T-helper 1 cell treated with Interleukin-12 subunit alpha and Interleukin-12 subunit beta and Interleukin-4 antibody, amounts not matched to agents 30 μg/mL and 1 μg/mL, for 36 hours (primary cell): ENCODE data around the gene XG.
"Not testable (repeated sequence)": the region's sequence is repeated elsewhere in the genome, so short reads cannot be mapped to it uniquely, and the experiment has no call there.

Source experiments
- H3K27ac Mint-ChIP-seq: one replicate; pipeline ENCODE4 v1.8.0; 2021; ENCODE audit warnings: mild to moderate bottlenecking, mixed read lengths
- H3K27me3 Mint-ChIP-seq: one replicate; pipeline ENCODE4 v1.8.0; 2021; ENCODE audit warnings: low read depth, mixed read lengths
- H3K36me3 Mint-ChIP-seq: one replicate; pipeline ENCODE4 v1.8.0; 2021; ENCODE audit warnings: low read depth, mixed read lengths
- H3K4me1 Mint-ChIP-seq: one replicate; pipeline ENCODE4 v1.8.0; 2021; ENCODE audit warnings: low read depth, mixed read lengths
- H3K4me3 Mint-ChIP-seq: one replicate; pipeline ENCODE4 v1.8.0; 2021; ENCODE audit warnings: mild to moderate bottlenecking, moderate library complexity, mixed read lengths
- H3K9me3 Mint-ChIP-seq: one replicate; pipeline ENCODE4 v1.8.0; 2021; ENCODE audit warnings: mixed read lengths

Gene XG

GRCh38 chrX:2804106-2804843, 52.4 kb downstream of the XG start:
- not testable (repeated sequence) for H3K27me3 Mint-ChIP-seq, H3K4me1 Mint-ChIP-seq, H3K36me3 Mint-ChIP-seq, H3K27ac Mint-ChIP-seq, H3K4me3 Mint-ChIP-seq, H3K9me3 Mint-ChIP-seq

GRCh38 chrX:2804858-2805257, 53.0 kb downstream of the XG start:
- H3K4me3 Mint-ChIP-seq, H3K36me3 Mint-ChIP-seq, H3K27ac Mint-ChIP-seq, H3K27me3 Mint-ChIP-seq, H3K9me3 Mint-ChIP-seq, H3K4me1 Mint-ChIP-seq: not testable (repeated sequence)

GRCh38 chrX:2811271-2811670, 59.4 kb downstream of the XG start:
- Mint-ChIP-seq H3K27ac (no peak overlapping the region), H3K4me3 (no peak overlapping the region), H3K9me3 (no peaks in the 10 kb centered on the region), H3K27me3 (peaks cover 12% of the 10 kb centered on the region), H3K36me3 (no peaks in the 10 kb centered on the region), H3K4me1 (no peaks in the 10 kb centered on the region)

- H3K4me1 Mint-ChIP-seq, H3K4me3 Mint-ChIP-seq, H3K9me3 Mint-ChIP-seq, H3K27ac Mint-ChIP-seq, H3K36me3 Mint-ChIP-seq: not testable (repeated sequence)
- peaks cover 12% of the 10 kb centered on the region for H3K27me3 Mint-ChIP-seq
Measured at GRCh38 chrX:2812161-2812907, 60.5 kb downstream of the XG start.

GRCh38 chrX:2817036-2817435, 65.2 kb downstream of the XG start:
- Mint-ChIP-seq H3K36me3 (no peaks in the 10 kb centered on the region), H3K27me3 (peaks cover 12% of the 10 kb centered on the region), H3K4me3 (no peak overlapping the region), H3K9me3 (no peaks in the 10 kb centered on the region), H3K4me1 (peaks cover 5% of the 10 kb centered on the region), H3K27ac (no peak overlapping the region)

GRCh38 chrX:2819345-2820135, 67.7 kb downstream of the XG start:
- no peaks in the 10 kb centered on the region for H3K9me3 Mint-ChIP-seq
- no peaks in the 10 kb centered on the region for H3K36me3 Mint-ChIP-seq
- peaks cover 5% of the 10 kb centered on the region for H3K4me1 Mint-ChIP-seq
- H3K27me3 Mint-ChIP-seq = peaks cover 7% of the 10 kb centered on the region
- no peak overlapping the region for H3K27ac Mint-ChIP-seq
- no peak overlapping the region for H3K4me3 Mint-ChIP-seq

GRCh38 chrX:2820136-2820771, 68.4 kb downstream of the XG start:
- Mint-ChIP-seq H3K36me3 (no peaks in the 10 kb centered on the region), H3K4me3 (no peak overlapping the region), H3K4me1 (peaks cover 5% of the 10 kb centered on the region), H3K9me3 (no peaks in the 10 kb centered on the region), H3K27ac (no peak overlapping the region), H3K27me3 (no peaks in the 10 kb centered on the region)

GRCh38 chrX:2823795-2824386, 72.1 kb downstream of the XG start:
- Mint-ChIP-seq H3K4me1 (peaks cover 5% of the 10 kb centered on the region), H3K36me3 (no peaks in the 10 kb centered on the region), H3K27me3 (no peaks in the 10 kb centered on the region), H3K9me3 (no peaks in the 10 kb centered on the region), H3K4me3 (no peak overlapping the region), H3K27ac (no peak overlapping the region)

- no peaks in the 10 kb centered on the region for H3K27me3 Mint-ChIP-seq
- no peaks in the 10 kb centered on the region for H3K9me3 Mint-ChIP-seq
- no peak overlapping the region for H3K27ac Mint-ChIP-seq
- H3K4me3 Mint-ChIP-seq = no peak overlapping the region
- H3K36me3 Mint-ChIP-seq = no peaks in the 10 kb centered on the region
- H3K4me1 Mint-ChIP-seq = peaks cover 5% of the 10 kb centered on the region
Measured at GRCh38 chrX:2824886-2825285, 73.0 kb downstream of the XG start.

GRCh38 chrX:2828344-2828958, 76.6 kb downstream of the XG start, which contains the start of gene GYG2:
Gene GYG2, plus strand, starts transcription at chrX:2828930. Its CDS starts 1,259 bp downstream, at chrX:2830189.
- Mint-ChIP-seq H3K9me3 (no peaks in the 10 kb centered on the region), H3K27ac (no peak within 1 kb of the TSS), H3K27me3 (peaks cover 3% of the 10 kb centered on the region), H3K36me3 (no peaks in the 10 kb centered on the region), H3K4me3 (no peak within 1 kb of the TSS), H3K4me1 (no peaks in the 10 kb centered on the region)

- Mint-ChIP-seq H3K4me3 (no peak overlapping the region), H3K36me3 (no peaks in the 10 kb centered on the region)
Measured at GRCh38 chrX:2828959-2829411, 77.1 kb downstream of the XG start.

GRCh38 chrX:2829469-2830246, 77.8 kb downstream of the XG start:
- Mint-ChIP-seq H3K36me3 (no peaks in the 10 kb centered on the region), H3K9me3 (no peaks in the 10 kb centered on the region), H3K27me3 (peaks cover 3% of the 10 kb centered on the region), H3K4me3 (no peak overlapping the region), H3K27ac (no peak overlapping the region), H3K4me1 (no peaks in the 10 kb centered on the region)

More at GRCh38 chrX:2828959-2829411, 77.1 kb downstream of the XG start:
- H3K9me3 Mint-ChIP-seq = no peaks in the 10 kb centered on the region
- H3K4me1 Mint-ChIP-seq = no peaks in the 10 kb centered on the region
- H3K27ac Mint-ChIP-seq = no peak overlapping the region
- H3K27me3 Mint-ChIP-seq = peaks cover 3% of the 10 kb centered on the region
